Measurements from ENCODE around the gene CDK5RAP3.

Gene CDK5RAP3

DNA sequence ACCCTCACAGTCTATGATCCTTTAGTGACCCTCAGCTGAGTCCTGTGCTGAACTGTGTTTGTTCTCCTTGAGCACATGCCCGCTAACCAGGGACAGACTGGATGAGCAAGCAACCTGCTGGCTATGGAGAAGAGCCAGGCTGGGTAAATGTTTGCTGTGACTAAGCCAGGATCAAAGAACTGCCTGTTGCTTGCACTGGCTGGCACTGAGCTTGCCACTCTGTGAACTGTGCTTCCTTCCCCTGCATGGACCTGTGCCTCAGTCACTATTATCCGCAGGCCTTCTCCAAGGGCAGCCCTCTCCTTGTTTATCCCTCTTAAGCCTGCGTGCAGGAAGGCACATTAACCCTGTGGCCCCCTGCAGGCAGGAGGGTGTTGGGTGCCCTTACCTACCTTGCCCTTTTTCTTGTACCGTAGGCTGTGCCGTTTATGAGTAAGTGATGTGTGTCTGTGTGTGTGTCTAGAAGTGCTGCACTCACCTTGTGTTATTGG is 22.2 kb upstream of the CDK5RAP3 start:
- no peak for DNase-seq (ENCODE audit: low read depth)

DNA sequence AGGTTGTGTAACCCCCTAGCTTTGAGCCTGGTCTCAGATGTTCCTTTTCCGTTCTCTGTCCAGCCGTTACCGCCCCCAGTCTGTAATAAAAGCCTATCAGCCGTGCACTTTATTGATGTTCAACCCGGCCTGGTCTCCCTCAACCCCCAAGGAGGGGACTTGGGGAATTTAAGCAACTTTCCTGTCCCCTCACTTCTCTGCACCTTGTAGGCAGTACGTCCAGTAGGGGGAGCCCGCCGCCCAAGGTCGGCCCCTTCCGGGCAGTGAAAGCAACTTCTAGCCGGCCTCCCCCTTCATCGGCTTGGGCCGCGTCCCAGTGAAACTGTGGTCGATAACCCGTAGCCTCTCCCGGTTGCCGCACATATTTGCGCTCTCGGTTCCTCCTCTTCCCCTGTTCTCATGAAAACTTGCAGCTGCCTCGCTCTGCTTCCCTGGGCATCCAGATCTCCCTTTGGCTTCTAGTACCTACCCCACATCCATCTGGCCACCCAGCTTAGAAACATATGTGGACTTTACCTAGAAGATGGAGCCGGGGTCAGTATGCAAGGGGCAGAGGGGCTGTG is 21.6 kb upstream of the CDK5RAP3 start:
- DNase-seq (ENCODE audit: low read depth) = no peak

DNA sequence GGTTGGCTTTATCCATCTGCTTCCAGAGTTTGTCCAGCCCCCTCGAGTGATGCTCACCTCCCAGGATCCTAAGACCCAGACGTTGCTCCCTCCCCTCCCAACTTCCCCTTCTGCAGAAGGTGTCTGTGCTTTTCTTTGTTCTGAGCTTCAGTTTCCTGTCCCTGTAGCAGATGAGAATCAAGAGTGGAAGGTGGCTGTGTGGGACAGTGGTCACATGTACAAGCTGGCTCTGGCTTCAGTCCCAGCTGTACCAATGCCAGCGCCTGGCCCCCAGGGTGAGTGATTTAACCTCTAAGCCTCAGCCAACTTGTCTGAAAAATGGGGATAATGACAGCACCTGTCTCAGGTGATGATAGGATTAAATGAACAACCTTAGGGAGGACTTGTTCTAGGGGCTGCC is 21.0 kb upstream of the CDK5RAP3 start:
- DNase-seq (ENCODE audit: low read depth) = no peak

DNA sequence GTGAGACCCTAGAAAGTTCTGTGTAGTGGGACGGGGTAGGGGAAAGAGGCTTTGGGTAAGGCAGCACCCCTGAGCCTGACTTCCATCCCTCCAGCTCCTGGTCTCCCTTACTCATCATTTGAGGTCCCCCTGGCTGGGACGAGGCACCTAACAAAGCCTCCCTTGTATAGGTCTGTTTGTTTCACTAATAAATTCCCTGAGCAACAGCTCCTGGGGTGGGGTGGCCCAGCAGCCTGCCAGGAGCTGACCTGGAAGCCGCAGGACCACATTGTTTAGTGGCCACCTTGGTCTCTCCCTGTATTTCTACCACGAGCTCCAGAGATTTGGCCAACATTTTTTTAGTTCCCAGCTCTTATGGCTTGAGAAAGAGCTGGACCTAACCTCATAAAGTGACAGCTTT is 20.5 kb upstream of the CDK5RAP3 start:
- DNase-seq (ENCODE audit: low read depth) = no peak

DNA sequence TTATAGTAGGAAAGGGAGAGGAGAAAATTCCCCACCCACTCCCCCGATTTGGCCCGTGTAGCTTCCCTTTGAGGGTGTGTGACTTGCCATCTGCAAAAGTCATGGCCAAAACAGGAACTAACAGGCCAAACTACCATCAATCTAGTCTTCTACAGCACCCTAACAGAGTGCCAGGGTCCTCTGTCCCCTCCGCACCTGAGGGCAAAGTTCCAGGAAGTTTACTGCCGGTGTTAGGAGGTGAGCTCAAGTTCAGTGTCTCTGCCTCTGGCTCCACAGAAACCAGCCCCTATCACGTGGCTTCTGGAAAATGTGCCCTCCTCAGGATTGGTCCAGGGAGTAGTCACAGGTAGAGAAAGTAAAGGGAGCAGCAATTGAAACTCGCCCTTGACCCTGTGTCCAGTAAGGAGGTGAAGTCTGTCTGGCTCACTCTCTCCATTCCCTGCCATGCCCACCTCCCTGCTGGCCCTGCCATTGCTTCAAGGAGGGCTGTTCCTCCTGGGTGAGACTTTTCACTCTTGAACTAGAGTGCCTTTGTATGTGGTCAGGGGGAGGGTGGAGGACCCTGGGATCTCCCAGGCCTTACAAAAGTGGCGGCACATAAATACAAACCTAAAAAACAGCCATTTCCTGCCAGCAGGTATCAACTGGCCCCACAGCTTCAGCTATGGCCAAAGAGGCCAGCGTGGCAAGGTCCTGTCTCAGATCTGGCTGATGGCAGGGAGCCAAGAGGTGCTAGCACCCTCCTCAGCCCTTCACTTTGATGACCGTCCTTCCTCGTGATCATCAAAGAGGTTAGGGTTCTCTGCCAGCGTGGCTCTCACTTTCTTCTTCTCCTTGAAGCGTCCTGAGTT is 18.5 kb upstream of the CDK5RAP3 start:
- DNase-seq (ENCODE audit: low read depth) = no peak

DNA sequence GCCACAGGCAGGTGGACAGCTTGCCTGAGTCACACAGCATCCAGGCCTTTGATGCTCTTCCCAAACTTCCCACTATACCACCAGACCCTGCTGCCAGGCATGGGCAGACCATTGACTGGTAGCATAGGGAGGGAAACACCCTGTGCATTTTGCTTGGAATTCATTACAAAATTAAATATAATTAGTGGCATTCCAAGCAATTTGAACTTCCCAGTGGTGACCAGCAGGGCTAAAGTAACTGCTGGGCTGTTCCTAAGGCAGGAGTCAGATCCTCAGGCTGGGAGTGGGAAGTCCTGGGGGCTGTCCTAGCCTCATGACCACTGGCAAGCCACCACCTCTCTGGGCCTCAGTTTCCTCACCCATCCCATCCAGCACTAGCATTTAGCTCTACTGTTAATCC is 17.0 kb upstream of the CDK5RAP3 start:
- DNase-seq (ENCODE audit: low read depth) = no peak

DNA sequence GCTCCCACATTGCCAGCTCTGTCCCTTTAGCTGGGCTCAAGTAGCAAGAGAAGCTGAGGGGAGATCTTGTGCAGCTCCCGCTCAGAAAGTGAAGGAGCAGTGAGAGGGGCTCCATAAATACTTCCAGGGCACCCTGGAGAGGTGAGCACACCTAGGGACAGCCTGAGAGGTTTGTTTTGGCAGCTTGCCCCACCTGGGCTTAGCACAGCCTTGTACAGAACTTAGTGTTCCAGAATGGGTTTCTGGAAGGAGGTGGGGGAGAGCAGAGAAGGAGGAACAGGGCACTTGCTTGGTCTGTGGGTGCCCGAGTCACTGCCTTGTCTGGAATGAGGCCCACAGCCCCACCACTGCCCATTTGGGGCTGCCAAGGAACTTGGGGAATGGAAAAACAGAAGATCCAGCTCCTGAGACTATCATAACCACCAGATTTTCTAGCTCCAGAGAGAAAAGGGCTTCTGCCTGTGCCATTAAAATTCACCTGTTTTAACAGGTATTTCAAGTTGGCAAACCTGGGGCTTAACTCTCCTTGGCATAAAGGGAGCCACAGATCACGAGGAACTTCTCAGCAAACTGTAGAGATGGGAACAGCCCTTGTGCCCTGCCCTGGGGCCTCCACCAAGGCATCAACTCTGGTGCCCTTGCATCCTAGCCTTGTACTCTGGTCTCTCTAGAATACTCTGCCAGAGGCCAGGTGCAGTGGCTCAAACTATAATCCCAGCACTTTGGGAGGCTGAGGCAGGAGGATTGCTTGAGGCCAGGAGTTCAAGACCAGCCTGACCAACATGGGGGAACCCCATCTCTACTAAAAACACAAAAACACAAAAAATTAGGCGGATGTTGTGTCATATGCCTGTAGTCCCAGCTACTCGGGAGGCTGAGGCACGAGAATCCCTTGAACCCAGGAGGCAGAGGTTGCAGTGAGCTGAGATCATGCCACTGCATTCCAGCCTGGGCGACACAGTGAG is 15.1 kb upstream of the CDK5RAP3 start:
- DNase-seq (ENCODE audit: low read depth) = no peak

DNA sequence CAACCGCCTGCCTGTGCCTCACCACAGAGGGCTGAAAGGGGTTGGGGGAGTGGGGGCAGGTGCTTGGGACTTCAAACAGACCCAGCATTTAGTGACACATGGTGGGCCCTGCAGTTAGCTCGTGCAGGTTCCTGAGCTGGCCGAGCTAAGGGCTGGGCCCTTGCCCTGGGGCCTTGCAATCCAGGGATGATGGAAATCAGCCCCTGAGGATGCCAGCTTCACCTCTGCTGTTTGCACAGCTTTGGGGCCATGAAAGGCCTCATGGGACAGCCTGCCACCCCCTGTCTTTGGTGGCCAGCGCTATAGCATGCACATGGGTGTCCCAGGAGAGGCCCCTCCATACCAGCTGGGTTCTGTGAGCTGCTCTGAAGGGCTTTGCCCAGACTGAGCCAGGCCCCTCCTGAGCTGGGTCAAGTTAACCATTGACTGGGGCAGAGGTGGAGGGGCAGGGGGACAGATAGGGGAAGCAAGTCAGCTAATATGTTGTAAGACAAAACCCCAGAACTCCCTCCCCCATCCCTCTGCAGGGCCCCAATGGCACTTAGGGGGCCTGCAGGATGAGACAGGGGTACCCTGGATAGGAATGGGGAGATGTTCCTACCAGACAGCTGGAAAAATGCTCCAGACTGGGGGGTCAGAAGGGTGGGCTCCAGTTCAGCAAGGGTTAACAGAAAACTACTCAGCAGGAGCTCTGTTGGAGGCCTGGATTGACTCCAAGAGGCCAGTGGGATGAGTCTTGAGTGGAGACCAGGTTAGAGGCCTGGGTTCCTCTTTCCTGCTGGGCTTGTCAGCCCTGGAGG is 13.9 kb upstream of the CDK5RAP3 start:
- no peak for DNase-seq (ENCODE audit: low read depth)

DNA sequence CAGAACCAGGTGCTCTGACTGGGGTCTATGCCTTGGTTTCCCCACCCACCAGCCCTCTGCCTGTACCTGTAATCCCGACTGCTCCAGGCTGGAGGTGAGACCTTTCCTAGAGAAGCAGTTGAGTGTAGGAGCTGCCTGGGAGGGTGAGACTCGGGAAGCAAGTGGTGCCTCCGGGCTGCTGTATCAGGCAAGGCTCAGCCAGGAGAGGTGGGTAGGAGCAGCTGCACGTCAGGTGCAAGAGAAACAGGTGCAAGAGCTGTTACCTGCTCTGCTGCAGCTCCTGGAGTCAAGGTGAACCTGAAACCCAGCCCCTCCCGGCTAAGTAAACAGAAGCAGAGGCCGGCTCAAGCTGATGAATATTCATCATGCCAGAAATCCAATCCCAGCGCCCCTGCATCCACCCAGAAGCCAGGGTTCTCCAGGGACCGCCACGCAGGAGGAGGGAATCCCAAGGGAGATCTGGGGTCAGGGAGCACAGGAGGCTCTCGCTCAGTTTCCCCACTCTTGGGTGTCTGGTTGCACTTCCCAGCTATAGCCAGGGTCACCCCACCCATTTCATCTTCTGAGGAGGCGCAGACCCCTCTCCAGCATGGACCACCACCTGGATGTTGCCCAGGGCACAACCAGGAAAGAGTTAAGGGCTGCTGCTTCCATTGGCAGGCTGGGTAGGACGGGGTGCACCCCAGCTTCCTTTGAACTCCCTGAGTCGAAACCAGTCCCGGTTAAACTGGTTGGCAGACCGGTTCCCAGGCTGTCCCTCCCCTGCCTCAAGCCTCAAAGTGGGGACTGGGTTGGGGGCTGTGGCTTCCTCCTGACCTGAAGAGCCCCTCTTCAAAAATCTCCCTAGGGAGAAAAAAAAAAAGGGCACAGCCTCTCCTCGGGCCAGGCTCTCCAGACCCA is 13.1 kb upstream of the CDK5RAP3 start, which contains the start of gene PRR15L:
Gene PRR15L (minus strand): TSS at position 293 of the 900 bp plus-strand sequence. CDS start 4,649 bp downstream, outside the sequence.
- DNase-seq (ENCODE audit: low read depth) = no peak

DNA sequence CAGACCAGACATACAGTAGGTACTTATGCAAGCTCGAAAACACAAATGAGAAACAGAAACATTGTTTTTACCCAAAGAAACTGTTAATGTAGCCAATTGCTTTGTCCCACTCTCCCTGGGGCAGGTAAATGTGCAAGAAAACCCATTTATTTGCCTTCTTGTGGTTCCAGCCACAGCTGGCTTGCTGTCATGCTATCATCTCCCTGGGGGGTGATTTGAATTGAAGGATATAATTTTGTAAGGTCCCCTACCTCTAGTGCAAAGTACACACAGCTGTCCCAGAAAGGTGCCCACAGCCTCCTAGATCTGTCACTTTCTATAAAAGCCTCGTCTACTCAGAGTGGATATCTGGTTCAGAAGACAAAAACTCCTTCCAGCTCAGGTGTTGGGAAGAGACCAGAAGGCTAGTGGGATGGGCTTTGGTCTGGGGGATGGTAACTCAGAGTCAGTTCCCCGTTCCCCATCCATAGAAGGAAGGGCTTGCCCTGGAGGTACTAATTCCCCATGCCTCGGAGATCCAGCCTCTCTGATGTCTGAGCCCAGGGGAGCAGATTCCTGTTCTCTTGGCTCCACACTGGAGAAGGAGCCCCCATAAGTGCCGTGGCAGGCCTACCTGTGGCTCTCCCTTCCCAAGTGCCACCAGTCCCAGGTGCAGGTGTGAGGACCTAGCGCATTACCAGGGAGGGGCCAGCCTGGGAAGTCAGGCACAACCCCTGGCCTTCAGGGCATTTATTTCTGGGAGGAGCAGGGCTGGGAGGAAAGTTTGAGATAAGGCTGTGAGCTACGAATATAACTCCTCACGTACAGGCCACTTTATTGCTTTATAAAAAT is 10.9 kb upstream of the CDK5RAP3 start:
- DNase-seq (ENCODE audit: low read depth) = no peak

DNA sequence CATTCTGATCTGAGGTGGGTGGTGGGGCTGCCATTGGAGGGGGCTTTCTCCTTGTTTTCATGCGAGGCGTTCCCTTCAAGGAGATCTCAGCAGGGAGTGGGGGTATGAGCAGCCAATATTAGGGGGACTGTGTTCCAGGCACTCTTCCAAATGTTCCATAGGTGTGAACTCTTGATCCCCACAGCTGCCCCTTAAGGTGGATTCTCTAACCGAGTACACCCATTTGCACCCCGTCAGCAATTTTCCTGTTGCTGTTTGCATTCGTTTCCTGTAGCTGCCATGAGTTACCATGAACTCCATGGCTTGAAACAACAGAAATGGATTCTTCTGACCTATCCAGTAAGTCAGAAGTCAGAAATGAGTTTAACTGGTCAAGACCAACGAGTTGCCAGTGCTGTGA is 9.5 kb upstream of the CDK5RAP3 start:
- DNase-seq (ENCODE audit: low read depth) = no peak

DNA sequence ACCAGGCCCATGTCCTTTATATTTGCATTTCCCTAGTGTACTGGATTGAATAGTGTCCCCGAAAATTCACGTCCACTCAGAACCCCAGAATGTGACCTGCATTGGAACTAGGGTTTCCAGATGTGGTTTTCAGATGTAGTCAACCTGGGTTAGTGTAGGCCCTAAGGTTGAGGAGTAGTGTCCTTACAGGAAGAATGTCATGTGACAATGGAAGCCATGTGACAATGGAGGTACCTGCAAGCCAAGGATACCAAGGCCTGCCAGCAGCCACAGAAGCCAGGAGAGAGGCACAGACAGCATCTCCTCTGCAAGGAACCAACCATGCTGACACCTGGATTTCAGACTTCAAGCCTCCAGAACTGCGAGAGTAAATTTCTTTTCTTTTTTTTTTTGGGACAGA is 8.0 kb upstream of the CDK5RAP3 start:
- DNase-seq (ENCODE audit: low read depth) = no peak

DNA sequence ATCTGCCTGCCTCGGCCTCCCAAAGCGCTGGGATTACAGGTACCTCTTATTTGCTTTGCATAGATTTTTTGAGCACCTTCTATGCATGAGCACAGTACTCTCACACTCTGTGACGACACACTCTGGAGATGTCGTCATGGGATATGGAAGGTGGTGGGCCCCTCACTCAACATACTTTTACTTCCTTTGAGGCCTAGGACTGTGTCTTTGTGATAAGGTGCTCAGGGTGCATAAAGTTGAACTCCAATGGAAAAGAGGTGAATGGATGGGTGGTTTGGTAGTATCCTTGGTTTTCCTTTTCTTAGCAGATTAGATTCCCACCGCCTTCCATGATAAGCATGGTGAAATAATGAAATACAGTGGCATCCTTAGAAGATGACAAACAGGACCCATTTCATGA is 6.1 kb upstream of the CDK5RAP3 start:
- DNase-seq (ENCODE audit: low read depth) = no peak

DNA sequence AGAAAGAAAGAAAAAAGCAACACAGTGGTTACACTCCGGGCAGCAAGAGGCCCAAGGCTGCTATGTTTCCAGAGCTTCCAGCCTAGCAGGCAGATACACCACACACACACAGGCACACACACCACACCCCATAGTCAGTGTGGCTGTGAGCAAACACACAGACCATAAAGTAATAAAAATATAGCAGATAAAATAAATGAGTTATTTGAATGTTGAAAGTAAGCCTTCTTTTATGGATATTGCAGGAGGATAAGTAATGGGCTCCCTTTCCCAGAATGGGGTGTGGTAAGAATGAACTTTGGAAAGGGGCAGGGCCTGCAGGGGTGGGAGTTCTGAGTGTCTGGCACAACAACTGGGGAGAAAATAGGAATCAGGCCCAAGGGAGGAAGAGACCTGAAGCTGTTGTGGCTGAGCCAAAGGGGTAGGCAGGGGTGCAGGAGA is 4.8 kb upstream of the CDK5RAP3 start:
- DNase-seq (ENCODE audit: low read depth) = peak; percentile 39

DNA sequence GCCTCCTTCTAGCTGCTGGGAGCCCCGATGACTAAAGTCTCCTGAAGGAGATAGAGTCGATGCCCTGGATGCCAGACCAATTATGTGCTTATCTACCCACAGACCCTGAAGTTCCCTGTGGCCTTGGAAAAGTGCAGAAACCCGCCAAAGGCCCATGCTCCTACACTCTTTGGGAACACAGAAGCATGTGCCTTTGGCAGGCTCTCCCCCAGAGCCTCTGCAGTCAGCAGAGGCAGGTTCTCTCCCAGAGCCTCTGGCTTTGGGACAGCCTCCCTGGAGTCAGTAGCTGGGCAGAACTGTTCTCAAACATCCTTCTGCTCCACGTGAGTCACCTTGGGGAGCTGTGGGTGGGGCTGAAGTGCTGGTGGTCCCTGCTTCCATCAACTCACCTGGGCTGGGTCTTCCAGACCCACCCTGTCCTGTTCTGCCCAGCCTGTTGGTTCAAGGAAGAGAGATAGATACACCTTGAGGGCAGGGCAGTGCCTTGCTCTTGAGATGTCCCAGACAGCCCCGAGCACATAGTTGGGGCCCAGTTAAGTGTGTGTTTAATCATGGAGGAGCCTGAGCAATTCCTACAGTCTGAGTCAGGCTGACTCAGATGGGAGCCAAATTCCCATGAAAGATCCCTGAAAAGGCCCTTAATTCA is 3.2 kb upstream of the CDK5RAP3 start:
- peak; percentile 75 for DNase-seq (ENCODE audit: low read depth)

DNA sequence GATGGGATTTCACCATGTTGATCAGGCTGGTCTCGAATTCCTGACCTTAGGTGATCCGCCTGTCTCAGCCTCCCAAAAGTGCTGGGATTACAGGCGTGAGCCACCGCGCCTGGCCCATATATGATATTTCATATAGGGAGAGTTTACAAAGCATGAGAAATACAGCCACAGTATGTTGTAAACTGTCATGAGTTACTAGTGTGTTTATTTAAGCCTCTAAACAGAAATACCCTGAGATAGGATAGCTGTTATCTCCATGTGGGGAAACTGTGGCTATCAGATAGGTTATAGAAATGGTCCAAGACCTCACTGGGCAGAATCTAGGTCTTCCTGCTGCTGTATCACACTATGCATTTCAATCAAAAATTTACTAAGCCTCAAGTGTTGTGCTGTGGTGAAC is 2.1 kb upstream of the CDK5RAP3 start:
- DNase-seq (ENCODE audit: low read depth) = no peak

DNA sequence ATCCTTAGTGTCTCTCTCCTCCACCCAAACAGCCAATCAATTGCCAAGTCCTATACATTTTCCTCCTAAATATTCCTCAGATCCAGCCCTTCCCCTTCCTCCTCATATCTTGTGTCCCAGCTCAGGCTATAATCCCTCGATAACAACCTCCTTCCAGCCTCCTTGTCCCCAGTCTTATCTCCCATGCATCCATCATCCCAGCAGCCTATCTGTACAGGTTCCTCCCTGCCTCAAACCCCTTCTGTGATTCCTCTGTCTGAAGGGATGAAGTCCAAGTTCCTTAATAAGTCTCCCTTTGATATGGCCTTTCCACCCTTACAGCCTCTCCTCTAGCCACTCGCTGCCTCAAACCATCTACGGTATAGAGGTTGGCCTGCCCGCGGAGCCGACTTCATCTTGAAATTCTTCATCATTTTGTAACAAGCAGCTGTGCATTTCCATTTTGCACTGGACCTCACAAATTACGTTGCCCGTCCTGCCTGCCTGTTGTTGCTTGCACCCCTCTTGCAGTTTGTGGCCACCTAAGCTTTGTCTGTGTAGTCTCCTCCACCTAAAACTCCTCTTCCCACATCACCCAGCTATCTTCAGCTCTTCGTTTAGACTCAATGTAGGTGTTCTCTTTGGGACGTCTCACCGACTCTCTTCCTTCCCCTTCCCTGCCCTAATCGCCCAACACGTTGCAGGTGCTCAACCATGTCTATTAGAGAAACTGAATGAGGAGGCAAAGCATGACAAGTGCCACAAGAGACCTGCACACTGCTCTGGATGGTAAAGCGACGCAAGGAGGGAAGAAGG is 786 bp upstream of the CDK5RAP3 start:
- DNase-seq (ENCODE audit: low read depth) = no peak

DNA sequence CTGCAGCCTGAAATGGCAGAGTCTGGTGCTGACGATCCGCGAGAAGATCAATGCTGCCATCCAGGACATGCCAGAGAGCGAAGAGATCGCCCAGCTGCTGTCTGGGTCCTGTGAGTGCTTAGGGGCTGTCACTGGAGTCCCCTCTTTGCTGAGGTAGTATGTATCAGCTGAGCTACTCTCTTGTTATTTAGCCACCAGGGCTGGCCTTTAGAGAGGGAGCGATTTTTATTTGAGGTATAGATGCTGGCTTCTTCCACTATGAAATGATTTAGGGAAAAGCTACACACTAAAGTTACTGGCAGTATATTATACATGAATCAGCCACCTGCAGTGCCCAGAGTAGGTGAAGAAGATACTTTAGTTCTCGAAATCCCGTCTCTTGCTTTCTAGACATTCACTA is 2.6 kb downstream of the CDK5RAP3 start:
- no peak for DNase-seq (ENCODE audit: low read depth)

Measured in GM04503 (cell line).